Cerebellar cortex (tissue), 1 donor: ENCODE data around the gene GPATCH8.
"Not testable (repeated sequence)": the region's sequence is repeated elsewhere in the genome, so short reads cannot be mapped to it uniquely, and the experiment has no call there.

ENCODE experiments used
- DNase-seq: peaks from one replicate; pipeline ENCODE4 v3.0.0-alpha.2; 2015; ENCODE audit warnings: low spot score

Gene GPATCH8

DNA sequence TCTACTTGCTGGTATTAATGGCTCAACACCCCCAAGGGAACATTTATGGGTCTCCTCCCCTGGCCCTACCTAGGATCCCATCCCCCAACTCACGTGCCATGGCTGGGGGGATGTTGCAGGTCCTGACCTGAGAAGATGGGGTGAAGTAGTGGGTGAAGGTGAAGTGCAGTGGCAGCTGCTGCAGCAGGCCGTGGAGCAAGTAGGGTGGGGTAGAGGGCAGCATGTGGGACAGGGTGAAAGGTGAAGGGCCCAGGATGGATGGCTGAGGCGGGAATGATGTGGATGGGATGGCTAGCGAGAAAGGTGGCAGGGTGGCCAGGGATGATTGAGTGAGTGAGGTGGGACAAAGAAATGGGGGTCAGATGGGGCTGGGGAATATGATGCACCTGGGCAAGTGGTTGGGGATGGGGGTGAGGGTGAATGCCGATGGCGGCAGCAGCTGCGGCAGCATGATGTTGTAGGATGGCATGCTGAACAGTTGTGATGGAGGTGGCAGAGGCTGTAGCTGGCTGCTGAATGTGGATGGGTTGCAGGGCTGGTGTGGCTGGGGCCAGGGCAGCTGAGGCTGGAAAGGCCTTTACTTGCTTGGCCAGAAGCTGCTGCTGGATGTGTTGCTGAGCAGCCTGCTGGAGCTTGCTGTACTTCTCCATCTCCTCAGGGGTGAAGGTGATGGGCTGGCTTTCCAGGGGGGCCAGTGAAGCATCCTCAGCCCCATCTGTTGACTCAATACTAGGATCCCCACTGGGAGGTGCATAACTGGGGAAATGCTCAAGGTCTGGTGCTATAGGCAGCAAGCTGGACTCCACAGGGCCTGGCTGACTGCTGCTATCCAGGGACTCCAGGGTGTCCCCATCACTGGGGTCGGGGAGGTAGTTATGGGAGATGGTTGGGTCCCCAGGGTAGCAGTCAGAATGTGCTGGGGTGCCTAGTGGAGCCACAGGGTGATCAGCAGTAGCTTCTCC is 105.4 kb downstream of the GPATCH8 start:
- DNase-seq: no peak

DNA sequence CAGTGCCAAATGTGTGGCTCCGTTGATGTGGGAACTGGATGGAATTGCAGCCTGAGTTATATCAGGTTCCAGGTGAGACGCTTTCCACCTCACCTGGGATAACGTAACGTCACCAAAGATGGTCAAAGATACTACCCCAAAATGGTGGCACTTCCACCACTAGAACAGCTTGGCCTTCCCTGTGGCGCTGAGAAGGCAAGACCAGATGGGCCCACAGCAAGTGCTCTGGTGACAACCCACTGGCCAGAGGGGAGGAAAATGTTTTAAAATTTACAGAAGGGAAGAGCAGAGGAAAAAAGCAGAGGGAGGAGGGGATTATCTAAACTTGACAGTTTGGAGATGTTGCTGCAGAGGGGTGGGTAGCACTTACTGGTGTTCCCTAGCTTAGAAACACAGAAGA is 106.3 kb downstream of the GPATCH8 start:
- peak; percentile 58 for DNase-seq

DNA sequence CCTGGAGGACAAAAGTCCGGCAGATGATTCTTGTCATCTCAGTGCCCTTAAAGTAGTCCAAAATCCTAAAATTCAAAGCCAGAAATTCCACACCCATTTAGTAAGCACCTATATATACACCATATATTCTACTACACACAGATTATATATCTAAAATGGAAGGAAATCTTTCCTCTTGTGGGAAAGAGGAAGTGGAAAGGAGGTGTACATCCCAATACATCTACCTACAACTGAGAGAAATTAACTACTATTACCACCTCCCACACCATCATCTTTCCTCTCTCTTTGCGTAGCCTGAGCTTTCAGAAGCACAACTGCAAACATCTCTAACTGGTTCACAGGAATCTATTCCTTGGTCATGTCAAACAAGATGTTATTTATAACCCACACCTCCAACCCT is 108.4 kb downstream of the GPATCH8 start:
- DNase-seq: no peak

DNA sequence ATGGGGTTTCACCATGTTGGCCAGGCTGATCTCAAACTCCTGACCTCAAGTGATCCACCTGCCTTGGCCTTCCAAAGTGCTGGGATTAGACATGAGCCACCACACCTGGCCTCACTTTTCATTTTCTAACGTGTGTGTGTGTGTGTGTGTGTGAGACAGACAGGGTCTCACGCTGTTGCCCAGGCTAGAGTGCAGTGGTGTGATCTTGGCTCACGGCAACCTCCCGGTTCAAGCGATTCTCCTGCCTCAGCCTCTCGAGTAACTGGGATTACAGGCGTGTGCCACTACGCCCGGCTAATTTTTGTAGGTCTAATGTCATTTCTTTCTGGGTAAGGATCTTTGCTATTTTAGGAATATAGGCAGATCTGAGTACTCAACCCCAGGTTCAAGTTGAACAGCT is 109.1 kb downstream of the GPATCH8 start:
- DNase-seq: not testable (repeated sequence)

DNA sequence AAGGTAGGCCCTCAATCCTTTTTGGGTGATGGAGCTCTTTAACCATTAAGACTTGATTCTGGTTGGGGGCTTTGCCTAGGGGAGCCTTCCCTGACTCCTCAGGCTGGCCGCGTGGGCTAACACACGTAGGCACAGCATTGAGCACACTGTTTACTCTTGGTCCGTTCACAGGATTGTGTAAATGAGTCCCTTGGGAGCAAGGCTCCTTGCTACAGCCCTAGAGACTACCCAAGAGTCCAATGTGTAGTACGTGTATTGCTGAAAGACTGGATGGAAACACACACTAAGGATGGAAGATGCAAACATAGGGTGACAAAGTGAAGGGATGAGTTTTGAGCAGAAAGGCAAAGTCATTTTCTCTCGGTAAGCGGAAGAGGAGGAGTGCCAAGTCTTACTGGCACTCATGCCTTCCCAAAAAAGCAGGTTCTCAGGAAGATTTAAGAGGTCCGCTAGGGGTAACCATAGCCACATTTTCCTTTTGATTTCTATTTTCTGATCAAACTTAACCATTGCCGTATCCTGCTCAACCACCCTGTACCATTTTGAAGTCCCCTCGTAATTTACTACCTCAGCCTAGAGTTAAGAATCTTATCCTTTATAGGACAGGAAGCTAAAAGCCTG is 112.8 kb downstream of the GPATCH8 start:
- no peak for DNase-seq

DNA sequence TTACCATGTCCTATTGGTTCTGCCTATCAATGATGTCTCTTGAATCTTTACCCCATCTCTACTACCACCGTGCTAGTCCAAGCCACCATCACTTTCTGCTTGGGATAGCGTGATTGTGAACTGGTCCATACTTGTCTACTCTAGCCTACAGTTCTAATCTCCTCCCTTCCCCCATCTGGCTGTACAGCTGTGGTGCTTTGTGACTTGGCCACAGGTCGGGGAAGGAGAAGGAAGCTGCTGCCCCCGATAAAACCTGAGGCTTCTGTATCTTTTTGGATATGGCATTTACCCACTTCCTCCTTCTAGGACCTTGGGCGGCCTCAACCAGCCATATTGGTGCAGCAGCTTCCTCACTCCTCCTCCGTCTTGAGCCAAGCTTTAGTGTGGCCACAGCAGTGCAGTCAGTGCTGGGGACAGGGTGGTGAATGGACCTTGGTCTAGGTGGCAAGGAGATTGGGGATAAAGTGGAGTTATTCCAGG is 113.4 kb downstream of the GPATCH8 start:
- DNase-seq: no peak

DNA sequence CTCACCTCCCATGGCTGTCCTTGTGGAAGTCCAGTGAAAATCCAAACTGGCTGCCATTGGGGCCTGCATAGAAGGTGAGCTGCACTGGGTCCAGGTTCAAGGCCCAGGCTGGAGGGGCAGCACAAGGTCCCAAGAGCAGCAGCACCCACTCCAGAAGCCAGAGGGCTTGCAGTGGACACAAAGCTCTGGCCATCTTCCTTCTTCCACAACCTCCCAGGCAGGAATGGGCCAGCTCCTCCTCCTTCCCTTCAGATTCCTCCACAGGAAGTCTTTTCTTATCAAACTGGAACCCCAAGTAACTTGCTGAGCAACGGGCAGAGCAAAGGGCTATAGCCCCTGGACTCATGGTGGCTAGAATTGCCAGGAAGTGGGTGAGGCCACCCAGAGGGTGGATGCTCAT is 113.9 kb downstream of the GPATCH8 start, which contains the start of gene ITGA2B:
ITGA2B (minus strand) TSS at position 369 of the 400 bp plus-strand sequence; CDS start at position 193, 176 bp downstream.
- DNase-seq: no peak

DNA sequence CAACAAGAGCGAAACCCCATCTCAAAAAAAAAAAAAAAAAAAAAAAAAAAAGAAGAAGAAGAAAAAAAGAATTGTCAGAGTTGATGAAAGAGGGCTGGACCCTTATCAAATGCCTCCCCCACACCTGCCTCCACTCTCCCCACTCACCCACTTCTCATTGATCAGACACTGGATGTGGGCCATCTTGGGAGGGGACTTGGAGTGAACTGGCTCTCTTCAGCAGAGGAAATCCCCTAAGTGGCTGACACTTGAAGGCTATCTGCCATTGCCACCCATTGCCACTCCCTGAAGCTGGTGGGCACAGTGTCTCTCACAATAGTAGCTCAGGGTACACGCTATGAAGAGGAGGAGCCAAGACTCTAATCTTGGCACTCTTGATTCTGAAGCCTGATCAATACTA is 115.4 kb downstream of the GPATCH8 start:
- DNase-seq: no peak

DNA sequence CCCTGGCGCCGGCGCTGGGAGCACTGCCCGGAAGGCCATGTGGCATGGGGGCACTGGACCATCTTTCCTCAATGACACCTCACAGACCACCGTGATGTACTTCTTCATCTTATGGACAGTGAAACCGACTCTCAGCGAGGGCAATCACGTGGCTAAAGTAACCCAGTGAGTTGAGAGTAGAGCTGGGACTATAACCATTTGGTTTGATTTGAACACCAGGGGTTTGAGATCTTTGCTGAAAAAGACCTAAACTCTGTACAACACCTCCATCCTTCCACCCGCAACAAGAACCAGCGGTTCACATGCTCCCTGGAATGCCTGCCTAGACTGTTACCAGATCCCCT is 117.1 kb downstream of the GPATCH8 start:
- no peak for DNase-seq

DNA sequence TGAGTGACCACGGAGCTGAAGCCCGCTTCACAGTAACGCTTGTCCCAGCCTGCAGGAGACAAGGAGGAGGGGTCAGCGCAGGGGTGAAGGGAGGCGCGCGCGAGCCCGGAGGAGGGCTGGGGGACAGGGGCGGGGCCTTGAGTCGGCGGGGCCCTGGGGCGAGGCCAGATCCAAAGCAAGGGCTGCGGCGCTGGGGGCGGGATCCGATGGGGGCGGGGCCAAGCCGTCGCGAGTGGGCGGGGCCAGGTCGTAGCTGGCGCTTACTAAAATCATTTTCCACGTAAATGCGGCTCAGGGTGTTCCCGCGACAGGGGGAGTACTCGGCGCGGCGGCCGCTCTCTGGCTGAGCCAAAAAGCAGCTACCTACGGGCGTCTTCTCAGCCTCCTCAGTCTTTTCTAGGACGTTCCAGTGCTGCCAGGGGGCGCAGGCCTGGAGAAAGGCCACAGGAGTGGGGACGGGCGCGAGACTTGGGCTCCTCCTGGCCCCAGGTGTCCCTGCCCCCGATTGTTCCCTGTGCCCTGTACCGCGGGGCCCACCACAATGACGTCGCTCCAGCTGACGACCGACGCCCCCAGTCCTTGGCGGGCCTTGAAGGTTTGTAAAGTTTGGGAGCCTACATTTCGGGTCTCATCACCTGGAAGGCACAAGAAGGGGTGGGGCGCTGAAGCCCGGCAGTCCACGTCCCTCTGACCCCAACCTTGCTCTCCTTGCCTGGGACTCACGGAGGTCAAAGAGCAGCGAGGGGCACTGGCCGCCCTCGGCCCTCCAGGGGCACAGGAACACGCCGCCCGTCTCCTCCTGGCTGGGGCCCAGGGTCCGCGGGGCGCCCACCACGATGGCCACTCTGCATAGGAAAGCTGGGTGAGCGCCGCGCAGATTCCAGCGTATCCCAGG is 117.7 kb downstream of the GPATCH8 start:
- peak; percentile 64 for DNase-seq

DNA sequence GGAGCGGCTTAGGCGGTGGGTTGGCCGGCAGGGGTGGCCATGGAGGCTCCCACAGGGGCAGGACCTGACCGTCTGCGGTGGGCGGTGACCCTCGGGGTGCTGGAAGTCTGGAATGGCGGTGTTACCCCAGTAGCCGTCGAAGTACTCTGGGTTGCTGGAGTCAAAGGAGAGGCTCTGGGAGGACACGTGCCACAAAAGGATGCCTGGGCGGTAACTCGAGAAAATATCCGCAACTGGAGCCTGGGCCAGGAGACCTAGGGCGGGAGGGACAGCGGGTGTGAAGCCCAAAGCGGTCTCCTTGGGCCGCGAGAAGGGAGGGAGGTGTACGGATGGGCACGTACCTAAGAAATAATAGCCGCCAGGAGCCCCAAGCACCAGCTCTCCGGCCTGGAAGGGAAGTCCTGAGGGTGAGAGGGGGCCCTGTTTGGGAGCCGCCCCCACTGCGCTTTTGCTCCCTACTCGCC is 118.4 kb downstream of the GPATCH8 start:
- DNase-seq: no peak

DNA sequence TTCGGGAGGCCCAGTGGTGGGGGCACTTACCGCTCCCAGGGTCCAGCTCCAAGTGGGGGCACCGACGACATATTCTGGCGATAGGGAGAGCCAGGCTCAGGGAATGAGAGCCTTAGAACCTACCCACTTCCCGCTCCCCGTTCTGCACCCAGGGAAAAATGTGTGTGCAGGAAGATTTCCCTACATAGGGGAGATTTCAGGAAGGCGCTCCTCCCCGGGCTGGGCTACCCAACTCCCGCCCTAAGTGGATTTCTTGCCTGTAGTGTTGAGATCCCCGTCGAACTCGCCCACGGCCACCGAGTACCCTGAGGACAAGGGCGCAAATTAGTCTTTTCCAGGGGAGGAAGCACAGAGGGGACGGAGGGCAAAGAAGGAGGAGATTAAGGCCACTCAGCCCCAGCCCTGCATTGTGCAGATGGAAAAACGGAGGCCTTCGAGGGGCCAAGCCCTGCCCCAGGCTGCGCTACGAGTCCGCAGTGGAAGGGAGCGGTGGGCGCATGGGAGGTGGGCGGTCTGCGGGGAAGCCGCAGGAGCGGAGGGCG is 118.9 kb downstream of the GPATCH8 start:
- no peak for DNase-seq

DNA sequence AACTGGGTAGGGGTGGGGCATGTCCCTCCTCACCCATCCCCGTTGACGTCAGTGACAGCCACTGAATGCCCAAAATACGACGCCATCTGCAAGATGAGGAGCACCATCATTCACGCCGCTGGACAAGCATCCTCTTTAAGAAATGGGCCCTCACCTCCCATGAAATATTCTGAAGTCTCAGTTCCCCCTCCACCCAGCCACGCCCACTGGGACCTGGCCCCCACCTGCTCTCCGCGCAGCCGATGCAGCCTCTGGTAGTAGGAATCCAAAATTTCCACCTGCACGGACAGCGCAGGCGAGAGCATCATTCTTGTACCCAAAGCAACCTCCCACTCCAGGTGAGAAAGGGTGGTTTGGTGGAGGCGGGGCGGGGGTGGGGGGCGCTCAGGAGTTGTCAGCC is 119.3 kb downstream of the GPATCH8 start:
- DNase-seq: no peak

DNA sequence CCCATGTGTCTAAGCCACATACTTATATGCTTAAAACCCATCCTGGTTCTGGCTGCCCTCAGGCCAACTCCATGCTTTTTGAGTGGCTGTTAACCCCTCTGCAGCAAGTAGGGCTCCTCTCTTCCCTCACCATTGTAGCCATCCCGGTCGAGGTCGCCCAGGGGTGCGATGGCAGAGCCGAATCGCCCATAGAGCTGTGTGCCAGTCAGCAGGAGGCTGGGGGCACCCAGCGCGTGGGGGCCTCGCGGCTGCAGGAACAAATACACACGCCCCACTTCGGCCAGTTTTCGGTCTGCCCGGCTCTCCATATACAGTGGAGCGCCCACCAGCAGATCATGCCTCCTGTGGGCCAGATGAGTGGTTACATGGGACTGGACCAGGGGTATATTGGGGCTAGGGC is 119.8 kb downstream of the GPATCH8 start:
- DNase-seq: no peak

DNA sequence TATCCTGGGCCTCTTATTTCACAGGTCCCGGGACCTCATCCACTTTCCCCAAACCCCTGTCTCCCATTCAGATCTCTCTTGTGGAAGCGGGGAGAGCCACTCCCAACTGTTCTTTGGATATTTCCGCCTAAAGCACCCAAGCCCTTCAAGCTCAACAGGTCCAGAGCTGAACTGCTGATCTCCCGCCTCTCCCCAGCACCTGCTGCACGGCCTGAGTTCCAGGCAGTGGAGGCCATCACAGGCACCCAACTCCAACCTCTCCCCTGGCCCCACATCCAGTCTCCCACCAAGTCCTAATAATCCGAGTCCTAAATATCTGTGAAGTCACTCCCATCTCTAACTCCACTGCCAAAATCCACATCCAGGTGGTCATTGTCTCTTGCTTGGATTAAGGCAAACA is 120.3 kb downstream of the GPATCH8 start:
- no peak for DNase-seq

DNA sequence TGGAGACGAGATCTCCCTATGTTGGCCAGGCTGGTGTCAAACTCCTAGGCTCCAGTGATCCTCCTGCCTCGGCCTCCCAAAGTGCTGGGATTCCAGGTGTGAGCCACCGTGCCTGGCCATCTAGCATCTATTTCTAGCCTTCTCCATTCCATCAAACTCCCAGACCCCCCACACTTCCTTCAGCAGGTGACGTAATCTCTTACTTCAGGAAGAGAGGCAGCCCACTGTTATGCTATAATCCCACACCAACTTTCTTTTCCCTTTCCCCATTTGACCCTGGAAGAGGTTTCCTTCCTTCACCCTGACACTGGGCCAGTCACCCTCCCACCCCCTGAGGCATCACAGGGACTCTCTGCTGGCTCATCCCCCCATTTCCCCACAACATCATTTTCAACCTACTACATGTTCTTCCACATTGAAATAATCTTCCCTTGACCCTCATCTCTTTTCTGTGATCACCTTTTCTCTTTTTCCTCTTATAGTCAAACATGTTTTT is 121.3 kb downstream of the GPATCH8 start:
- DNase-seq: no peak

DNA sequence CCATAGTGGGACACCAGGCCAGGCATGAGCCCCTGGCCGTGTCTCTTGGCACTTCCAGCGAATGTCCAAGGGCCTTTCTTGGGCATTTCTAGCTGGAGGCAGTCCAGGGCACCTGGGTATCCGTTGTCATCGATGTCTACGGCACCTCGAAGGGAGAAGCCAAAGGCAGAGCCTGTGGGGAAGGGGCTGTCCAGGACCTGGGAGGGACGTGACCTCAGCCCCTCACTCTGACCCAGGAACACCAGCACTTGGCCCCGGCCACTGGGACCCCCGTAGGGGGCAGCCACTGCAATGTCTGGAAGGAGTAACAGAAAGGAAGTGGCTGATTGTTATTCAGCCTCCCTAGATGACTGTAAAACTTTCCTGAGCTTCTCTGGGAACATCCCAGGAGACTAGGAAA is 122.4 kb downstream of the GPATCH8 start:
- DNase-seq: no peak

DNA sequence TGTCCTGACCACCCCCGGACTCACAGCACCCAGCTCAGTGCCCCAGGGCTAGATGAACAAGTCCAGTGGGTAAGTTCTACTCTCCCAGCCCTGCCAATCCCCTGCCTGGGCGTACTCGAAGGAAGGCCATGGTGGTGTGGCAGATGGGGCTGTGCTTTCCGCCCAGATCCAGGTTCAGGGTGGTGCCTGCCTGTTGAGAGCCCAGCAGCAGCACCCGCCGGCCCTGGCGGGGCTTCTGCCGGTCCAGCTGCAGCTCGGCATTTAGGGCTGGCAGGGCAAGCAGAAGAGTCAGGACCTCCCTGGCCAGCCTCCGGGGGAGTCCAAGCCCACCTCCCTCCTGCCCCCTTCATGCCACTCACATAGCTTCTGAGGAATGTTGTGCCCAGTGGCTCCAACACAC is 123.3 kb downstream of the GPATCH8 start:
- DNase-seq: no peak

DNA sequence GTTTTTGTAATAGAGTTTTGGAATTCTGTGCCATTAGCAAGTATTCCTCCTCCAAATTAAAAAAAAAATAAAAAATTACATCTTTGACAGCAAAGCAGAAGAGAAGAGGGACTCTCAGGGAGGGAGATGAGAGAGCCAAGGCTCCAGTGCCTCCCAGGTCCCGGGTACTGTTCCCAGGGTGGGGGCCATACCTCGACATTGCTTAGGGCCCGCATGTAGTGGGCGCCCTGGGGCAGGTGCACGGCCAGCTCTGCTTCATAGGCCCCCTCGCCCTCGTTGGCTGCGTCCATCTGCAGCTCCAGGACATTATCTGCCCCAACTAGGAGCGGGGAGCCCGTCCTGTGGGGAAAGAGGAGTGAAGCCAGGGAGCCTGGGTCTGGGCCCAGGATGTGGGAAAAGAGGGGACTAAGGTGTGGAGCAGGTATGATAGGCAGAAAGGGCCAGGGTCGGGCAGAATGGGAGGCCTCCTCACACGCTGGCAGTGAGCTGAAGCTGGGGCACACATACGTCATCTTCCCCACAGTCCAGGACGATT is 125.0 kb downstream of the GPATCH8 start:
- no peak for DNase-seq

DNA sequence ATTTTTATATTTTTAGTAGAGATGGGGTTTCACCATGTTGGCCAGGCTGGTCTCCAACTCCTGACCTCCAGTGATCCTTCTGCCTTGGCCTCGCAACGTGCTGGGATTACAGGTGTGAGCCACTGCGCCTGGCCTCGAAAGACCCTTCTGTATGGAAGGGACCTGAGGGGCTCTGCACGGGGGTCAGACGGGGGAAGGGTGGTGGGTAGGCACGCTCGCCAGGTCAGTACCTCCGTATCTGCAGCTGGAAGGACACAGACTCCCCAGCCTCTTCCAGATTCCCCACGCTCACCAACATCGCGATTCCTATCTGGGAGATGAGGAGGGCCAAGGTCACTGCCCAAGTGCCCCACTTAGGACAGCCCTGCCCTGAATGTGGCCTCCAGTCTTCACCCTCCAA is 126.4 kb downstream of the GPATCH8 start:
- DNase-seq: no peak

DNA sequence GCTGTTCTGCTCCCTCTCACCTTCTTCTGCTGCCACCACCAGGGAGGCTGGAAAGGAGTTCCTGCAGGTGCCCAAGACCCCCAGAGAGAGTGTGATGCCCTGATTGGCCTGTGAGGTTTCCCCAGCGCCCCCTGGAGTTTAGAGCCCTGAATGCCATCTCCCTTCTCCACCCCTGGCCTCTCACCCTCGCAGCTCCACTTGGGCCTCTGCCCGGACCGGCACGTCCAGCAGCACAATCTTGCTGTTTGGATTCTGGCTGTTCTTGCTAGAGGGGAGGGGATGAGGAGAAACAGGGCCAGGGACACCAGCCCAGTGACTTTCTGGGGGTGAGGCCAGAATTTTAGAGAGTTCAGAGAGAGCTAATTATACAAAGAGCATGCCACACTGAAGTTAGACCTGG is 127.1 kb downstream of the GPATCH8 start:
- DNase-seq: no peak
